ENCODE data around the gene C8G.

The C8G gene

DNA sequence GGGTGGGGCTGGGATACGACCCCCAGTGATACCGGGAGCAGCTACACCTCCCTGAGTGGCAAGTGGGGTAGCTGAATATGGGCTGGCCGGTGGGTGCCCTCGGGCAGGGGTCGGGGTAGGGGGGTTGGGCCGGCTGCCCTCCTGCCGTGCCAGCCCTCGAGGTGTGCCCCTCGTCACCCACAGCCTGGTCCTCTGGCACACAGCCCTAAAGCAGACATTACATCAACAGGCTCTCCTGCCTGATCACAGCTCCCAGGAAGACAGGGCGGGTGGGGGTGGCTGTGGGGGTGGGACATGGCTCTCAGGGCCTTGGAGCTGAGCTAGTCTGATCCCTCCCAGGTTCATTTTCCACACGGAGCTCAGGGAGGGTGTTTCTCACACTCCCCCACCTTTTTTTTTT lies 23.7 kb upstream of the C8G start:
- DNase-seq: no peak

DNA sequence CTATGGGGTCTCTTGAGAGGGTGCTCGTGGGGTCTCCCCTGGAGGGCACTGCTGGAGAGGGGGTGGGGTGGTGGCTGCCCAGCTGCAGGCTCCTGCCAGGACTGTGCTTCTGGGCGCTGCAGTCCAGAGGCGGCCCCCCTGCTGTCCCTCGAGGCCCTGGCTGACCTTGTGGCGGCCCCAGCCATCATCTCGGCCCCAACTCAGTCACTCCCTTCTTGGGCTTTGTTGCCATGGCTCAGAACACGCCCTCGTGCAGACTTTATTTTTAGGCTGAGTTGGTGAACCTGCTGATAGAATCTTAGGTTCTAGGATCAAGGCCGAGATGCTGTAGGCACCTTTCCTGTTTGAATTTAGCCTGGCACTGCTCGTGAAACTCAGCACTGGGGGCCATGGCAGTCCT lies 23.3 kb upstream of the C8G start:
- no peak for DNase-seq

DNA sequence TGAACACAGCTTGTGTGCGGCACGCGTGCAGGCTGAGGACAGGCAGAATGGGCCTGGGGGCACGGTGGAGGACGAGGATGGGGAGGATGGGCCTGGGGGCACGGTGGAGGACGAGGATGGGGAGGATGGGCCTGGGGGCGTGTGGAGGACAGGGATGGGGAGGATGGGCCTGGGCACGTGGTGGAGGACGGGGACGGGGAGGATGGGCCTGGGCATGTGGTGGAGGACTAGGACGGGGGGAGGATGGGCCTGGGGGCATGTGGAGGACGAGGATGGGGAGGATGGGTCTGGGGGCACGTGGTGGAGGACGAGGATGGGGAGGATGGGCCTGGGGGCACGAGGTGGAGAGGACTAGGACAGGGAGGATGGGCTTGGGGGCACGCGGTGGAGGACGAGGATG lies 22.5 kb upstream of the C8G start:
- DNase-seq: no peak

DNA sequence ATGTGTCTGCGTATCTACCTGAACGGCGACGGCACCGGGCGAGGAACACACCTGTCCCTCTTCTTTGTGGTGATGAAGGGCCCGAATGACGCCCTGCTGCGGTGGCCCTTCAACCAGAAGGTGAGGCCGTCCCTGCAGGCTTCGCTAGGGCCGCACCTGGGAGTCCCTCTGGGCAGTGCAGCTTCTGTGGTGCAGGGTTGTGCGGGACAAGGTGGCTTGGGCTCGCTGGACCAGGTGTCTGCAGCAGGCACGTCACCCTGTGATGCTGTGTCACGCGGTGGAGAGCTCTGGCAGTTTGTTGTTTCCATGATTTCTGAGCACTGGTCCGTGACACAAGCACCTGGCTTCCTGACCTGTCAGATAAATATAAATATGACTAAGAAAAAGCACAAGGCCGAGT lies 21.2 kb upstream of the C8G start:
- no peak for DNase-seq

DNA sequence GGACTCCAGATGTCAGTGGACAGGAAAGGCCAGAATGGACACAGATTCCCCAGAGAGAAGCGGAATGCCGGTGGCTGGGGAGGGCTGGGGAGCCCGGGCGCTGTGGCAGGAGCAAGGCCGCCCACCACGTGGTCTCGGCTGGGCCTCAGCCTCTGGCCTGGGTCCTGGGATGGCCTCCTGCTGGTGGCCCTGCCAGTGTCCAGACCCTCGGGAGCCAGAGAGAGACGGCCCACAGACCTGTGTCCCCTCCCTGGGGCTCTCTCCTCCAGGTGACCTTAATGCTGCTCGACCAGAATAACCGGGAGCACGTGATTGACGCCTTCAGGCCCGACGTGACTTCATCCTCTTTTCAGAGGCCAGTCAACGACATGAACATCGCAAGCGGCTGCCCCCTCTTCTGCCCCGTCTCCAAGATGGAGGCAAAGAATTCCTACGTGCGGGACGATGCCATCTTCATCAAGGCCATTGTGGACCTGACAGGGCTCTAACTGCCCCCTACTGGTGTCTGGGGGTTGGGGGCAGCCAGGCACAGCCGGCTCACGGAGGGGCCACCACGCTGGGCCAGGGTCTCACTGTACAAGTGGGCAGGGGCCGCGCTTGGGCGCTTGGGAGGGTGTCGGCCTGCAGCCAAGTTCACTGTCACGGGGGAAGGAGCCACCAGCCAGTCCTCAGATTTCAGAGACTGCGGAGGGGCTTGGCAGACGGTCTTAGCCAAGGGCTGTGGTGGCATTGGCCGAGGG lies 19.5 kb upstream of the C8G start:
- DNase-seq: no peak

DNA sequence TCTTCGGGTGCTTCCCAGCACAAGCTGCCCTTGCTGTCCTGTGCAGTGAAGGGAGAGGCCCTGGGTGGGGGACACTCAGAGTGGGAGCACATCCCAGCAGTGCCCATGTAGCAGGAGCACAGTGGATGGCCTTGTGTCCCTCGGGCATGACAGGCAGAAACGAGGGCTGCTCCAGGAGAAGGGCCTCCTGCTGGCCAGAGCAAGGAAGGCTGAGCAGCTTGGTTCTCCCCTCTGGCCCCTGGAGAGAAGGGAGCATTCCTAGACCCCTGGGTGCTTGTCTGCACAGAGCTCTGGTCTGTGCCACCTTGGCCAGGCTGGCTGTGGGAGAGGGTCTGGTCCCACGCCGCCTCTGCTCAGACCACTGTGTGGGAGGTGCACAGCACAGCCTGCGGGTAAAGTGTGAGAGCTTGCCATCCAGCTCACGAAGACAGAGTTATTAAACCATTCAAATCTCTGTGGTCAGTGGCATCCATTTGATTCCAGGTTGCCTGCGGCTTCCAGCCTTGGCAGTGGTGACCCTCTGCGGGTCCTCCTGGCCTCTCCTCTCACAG lies 18.8 kb upstream of the C8G start:
- no peak for DNase-seq

DNA sequence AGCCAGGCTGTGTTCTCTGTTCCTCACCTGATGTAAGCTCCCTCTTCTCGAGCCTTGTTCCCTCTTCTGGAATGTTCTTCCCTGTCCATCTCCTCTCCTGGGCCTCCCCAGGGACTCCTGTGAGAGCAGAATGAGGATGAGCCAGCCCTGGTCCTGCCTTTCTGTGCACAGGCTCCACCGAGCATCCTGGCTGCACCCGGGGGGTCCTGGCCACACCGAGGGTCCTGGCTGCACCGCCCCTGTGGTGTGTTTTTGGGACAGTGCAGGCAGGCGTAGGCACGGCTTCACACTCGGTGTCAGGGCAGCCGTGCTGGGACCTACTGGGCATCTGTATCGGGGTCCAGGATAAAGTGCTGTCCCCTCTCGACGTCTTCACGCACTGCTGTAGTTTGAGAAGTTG lies 18.3 kb upstream of the C8G start:
- DNase-seq: no peak

DNA sequence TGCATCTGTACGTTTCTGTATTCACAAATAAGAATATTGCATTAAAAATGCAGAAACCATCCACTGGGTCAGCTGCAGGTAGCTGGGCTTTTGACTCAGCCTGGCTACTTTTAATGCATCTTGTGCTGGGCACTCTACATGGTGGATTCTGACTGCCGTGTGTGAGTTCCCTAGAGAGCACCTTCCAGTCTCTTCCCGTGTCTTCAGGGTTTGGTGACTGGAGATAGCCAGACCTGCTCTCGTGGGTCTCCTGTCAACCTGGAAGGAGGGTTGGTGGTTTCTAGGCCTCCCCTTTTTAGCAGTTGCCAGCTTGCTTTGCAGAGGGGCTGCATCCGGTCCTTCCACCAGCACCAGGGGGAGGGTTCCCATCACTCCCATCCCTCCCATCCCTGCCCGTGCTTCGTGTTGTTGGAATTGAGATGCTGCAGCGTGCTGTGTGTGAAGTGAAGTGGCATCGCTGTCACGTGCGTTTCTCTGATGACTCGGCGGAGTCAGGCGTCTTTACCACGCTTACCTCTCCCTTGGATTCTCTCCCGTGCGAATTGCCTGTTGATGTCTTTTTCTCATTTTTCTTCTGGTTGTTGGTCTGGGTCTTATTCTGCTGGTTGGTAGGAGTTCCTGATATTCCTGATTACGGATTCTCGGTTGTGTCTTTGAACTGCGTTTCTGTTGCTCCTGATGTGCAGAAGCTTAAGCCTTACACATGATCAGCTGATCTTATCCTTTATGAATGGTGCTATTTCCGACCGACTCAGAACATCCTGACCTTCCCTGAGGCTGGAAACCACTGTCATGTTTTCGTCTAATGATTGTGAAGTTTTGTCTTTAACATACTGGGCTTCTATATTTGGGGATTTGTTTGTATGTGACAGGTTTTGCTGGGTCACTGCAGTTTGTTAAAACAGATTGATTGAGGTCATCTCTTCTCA lies 17.4 kb upstream of the C8G start:
- no peak for DNase-seq

DNA sequence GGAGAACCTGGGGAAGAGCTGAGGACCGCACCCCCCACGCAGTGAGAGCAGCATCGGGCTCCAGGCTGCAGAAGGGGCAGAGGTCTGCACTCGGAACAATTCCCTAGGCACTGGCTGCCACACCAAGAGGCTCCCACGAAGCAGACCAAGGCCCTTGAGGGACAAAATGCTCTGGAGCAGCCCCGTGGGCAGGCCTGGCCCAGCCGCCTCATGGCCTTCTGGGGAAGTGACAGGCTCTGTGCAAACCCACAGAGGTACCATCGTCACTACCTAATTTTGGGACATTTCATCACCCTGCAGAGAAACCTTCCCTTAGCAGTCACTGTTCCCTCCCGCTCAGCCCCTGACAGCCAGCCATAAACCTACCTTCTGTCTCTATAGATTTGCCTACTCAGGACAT lies 16.5 kb upstream of the C8G start:
- no peak for DNase-seq

DNA sequence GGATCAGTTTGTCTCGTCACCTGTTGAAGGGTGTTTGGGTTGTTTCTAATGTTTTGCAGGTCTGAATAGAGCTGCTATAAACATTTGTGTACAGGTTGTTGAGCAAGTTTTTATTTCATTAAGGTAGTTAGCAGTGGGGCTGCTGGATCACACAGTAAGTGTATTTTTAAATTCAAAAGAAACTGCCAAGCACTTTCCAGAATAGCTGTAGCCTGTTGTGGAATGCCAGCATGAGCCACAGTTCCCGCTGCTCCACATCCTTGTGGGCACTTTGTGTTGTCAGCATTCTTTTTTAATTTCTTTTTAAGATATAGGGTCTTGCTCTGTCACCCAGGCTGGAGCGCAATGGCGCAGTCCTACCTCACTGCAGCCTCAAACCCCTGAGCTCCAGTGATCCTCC lies 15.0 kb upstream of the C8G start:
- DNase-seq: no peak

DNA sequence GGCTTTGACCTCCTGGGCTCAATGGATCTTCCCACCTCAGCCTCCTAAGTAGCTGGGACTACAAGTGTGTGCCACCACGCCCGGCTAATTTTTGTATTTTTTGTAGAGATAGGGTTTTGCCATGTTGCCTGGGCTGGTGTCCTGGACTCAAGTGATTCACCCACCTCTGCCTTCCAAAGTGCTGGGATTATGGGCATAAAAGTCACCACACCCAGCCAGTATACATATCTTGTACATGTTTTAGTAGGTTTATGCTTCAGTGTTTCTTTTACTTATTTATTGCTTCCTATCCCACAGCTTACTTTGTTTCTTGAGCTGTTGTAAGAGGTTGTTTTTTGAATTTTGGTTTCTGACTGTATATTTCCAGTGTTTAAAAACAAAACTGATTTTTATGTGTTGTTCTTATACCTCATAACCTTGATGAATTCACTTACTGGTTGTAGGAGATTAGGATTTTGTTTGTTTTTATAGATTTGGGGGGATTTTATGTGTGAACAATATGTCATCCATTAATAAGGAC lies 13.4 kb upstream of the C8G start:
- no peak for DNase-seq

DNA sequence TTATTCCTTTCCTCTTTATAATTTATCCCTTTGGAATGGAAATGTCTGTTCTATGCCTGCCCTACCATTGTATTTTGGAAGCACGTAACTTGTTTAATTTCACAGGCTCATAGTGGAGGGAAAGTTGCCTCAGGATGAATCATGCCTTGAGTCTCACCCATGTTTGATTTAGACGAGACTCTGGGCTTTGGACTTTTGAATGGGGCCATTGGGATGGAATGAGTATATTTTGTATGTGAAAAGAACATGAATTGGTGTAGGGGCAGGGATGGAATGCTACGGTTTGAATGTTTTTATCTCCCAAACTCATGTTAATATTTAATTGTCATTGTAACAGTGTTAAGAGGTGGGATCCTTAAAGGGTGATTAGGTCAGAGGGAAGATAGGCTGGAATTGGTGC lies 10.8 kb upstream of the C8G start:
- no peak for DNase-seq

DNA sequence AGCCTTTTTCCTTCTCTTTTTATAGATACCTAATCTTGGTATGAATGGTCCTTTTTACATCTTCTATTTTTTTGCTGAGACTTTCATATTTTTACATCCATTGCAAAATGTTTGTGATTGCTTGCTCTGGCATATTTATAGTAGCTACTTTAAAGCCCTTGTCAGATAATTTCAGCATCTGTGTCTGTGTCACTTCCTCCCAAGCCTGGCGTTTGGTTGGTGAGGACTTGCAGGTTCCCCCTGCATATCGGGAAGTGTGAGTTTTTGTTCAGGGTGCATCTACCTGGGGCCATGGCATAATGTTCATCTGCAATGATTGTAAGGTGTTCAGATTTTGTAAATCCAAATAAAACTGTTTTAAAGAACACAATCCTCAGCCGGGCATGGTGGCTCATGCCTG lies 9.4 kb upstream of the C8G start:
- no peak for DNase-seq

DNA sequence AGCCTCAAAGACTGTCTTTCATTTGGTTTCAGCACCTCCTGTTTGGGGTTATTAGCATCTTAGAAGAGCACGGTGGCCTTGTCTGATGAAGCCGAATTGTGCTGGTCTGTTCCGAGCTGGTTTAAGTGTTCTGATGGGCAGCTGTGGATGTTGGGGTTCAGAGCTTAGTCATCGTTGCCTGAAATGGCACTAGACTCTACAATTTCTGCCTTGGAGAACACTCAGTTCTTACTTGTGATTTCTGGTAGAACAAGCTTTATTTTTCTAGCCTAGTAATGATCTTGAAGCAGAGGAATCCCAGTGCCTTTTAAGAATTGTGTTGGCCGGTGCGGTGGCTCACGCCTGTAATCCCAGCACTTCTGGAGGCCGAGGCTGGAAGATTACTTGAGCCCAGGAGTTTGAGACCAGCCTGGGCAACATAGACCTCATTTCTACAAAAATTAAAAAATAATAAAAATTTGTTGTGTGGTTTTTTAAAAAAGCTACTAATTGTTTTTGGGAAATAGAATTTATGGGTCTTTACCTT lies 8.3 kb upstream of the C8G start:
- no peak for DNase-seq

DNA sequence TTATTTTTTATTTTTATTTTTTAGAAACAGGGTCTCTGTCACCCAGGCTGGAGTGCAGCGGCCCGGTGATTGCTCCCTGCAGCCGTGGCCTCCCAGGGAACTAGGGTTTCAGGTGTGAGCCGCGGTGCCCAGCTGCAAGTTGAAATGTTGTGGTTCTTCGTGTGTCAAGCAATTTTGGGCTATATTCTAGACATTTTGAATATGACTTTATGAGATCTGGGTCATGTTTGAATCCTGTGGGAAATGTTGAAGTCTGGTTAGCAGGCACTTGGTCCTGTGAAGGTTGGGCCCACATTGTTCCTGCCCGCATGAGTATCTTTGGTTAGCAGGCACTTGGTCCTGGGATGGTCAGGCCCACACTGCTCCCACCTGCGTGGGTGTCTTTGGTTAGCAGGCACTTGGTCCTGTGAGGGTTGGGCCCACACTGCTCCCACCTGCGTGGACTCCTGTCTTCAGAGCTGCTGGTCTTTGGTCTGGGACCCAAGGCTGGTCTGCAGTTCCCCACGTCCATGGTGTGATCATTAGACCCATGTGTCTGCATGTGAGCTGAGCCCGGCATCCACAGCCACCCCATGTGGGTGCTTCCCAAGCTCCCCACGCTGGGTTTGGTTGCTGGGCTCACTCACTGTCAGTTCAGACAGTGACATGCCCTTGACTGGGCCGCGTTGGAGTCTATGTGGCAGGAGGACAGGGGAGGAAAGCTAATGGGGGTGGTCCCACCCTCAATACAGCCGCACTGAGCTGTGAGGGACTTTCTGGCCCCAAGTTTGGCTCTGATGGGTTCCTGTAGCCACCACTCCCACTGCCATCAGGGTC lies 7.6 kb upstream of the C8G start:
- no peak for DNase-seq

DNA sequence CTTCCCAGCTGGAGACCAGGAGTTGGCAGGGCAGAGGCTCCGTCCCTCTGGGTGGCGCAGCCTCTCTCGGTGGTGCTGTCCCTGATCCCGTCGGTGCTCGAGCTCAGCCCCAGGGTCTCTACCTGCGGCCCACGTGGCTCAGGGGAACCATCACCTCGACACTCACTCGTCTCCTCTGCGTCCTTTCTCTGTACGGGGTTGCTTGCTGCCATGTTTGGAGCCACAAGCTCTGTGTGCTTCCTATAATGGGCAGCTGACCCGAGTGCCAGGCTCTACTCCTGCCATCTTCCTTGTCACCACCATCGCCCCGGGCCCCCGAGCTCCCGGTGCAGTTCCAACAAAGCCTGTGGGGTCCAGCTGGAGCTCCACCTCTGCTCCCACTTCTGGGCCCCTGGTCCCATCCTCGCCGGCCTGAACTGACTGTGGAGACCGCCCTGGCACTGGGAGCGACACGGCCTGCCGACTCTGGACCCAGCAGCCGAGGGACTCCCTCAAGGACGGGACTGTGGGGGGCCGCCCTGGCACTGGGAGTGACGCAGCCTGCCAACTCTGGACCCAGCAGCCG lies 5.5 kb upstream of the C8G start:
- no peak for DNase-seq

DNA sequence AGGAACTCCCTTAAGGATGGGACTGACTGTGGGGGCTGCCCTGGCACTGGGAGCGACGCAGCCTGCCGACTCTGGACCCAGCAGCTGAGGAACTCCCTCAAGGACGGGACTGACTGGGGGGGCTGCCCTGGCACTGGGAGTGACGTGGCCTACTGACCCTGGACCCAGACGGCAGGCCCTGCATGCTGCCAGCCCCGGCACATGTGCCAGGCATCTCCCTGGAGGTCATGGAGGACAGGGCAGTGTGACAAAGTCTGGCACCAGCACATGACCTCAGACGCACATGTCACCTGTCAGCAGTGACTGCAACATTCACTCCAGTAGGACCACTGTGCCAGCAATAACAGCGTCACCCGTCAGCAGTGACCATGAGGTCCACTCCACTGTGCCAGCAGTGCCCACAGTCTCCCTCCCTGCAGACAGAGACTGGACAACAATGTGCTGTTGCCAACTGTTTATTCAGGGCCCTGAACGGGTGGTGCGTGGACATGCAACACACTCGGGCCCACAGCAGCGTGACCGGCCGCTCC lies 5.0 kb upstream of the C8G start:
- no peak for DNase-seq

DNA sequence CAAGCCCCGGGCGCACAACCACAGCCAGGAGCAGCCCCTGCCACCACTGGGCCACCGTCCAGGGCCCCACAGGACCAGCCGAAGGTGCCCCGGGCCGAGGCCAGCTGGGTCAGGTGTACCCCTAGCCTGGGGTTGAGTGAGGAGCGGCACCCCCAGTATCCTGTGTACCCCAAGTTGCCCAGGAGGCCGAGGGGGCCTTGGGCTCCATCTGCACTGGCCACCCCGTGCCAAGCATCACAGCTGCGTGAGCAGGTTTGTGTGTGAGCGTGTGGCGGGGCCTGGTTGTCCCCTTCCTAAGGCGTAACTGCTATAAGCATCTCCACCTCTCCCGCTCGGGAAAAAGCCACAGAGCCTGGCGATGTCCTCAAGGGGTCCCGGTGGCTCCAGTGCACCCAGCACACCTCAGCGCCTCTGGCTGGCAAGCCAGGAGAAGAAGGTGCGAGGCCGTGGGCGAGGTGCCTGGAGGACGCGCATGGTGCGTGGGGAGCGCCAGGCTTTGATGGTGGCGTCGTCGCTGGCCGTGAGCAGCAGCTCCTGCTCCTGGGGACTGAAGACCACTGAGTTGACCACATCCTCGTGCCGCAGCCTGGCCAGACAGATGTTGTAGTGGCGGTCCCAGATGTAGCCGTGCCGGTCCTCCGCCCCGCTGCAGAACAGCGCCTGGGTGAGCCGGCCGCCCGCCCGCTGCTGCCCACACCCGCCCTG lies 4.4 kb upstream of the C8G start:
- DNase-seq: no peak

DNA sequence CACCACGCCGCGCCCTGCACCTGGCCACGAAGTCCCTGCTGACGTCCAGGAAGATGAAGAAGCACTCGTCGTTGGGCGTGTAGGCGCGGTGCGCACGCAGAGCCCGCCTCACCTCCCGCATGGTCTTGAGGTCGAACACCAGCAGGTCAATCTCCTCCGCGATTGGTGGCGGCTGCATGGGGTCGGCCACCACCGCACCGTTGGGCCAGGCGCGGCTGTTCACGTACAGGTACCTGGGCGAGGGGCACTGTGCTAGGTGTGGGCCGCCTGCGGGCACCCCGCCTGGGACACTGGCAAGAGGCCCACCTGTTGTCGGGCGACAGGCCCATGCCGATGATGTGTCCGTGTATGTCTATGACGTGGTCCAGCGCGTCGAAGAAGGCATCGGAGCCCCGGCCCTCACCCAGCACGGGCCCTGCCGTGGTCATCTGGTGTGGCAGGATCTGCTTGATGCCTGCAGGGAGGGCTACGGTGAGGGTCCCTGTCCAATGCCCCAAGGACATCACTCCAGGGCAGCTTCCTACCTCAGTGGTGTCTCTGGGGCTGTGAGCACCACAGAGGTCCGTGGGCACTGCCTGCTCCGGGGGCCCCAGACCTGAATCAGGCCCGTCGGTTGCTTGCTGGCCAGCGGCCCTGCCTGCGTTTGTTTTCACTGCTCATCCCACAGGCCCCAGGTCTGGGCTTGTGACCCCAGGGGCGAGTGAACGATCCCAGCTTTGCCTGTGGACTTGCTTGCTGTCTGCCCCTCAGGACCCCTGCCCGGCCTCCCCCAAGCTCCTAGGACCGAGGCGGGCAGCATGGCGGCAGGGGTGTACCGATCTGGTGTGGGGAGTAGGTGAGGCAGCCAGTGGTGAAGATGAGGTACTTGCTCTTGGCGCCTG lies 3.6 kb upstream of the C8G start:
- DNase-seq: no peak

DNA sequence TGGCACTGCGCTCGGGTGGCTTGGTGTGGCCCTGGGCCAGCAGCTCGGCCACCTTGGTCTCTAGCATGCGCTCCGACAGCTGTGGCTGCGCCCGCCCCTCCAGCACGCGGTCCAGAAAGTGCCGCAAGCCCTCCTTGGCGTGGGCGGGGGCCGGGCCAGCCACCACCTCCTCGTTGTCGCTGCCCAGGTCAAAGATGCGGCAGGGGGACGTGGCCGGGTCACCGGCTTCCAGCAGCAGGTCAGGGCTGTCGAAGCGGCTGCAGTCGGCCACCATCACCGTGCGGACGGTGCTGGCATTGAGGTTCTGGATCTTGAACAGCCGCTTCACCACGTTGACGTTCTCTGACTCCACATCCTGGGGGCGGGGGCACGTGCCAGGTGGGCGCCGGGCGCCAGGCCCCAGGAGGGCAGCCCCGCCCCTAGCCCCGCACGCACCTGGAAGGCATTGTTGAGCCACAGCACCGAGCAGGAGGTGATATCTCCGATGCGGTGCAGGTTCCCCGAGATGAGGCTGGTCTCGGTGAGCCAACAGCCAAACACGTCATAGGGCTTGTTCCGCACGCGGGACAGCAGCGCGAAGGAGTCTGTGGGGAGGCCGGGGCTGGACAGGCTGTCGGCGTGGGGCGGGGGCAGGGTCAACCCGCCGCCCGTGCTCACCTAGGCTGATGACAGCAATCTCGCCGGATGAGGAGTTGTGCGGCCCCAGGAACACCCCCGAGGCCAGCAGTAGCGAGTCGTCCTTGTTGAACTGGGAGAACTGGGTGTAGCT lies 2.7 kb upstream of the C8G start:
- DNase-seq: no peak
